Esophagus muscularis mucosa (tissue), 4 donors: ENCODE measurements around the gene ICE1. TPM values are rescaled to one million over a fixed set of nuclear protein-coding genes. Genes with fewer than 3 reads are reported as not detected.

ENCODE experiments used
- DNase-seq: peaks from one replicate; pipeline ENCODE4 v3.0.0-alpha.2; 2017; ENCODE audit errors: extremely low spot score
- H3K27ac ChIP-seq, 4 donors: fragments of 200-600 bp; sonication (generic); replicated peaks in 1 of 4; 1 replicate in 3 of 4; 2 replicates in 1 of 4; pipeline ENCODE4 v1.5.1; 2016 to 2019; ENCODE audit warnings: mild to moderate bottlenecking in 1 of 4
- H3K27me3 ChIP-seq, 4 donors: fragments of 200-600 bp; sonication (generic); one replicate each; pipeline versions ENCODE4 v1.5.1 to v1.6.0; 2016 to 2019
- H3K36me3 ChIP-seq, 4 donors: fragments of 200-600 bp; sonication (generic); one replicate each; pipeline ENCODE4 v1.5.1; 2016 to 2019
- H3K4me1 ChIP-seq, 4 donors: fragments of 200-600 bp; sonication (generic); one replicate each; pipeline ENCODE4 v1.5.1; 2016 to 2019
- H3K4me3 ChIP-seq, 4 donors: fragments of 200-600 bp; sonication (generic); 1 replicate in 2 of 4; 2 replicates in 2 of 4; pipeline ENCODE4 v1.5.1; 2016 to 2019; ENCODE audit warnings: mild to moderate bottlenecking in 4 of 4, moderate library complexity in 1 of 4
- H3K9me3 ChIP-seq, 4 donors: fragments of 200-600 bp; sonication (generic); 1 replicate in 3 of 4; 2 replicates in 1 of 4; pipeline ENCODE4 v1.5.1; 2016 to 2019
- CTCF ChIP-seq, 3 experiments: fragments of 200-600 bp in 2 of 3; fragments of 450-650 bp in 1 of 3; sonication (generic) in 2 of 3; IDR thresholded peaks; one replicate each; pipeline ENCODE4 v1.5.1; 2017 to 2019; ENCODE audit warnings: antibody characterized with exemption in 3 of 3, mild to moderate bottlenecking in 2 of 3, moderate library complexity in 1 of 3
- EP300 ChIP-seq: sonication (generic); formaldehyde crosslinking; IDR thresholded peaks from one replicate; pipeline ENCODE4 v1.6.1; 2017; ENCODE audit warnings: antibody characterized with exemption
- POLR2A ChIP-seq: fragments of 450-650 bp; IDR thresholded peaks from one replicate; pipeline ENCODE4 v1.6.1; 2017; ENCODE audit warnings: antibody characterized with exemption, moderate library complexity, mild to moderate bottlenecking, low read depth
- POLR2AphosphoS5 ChIP-seq, 2 donors: sonication (generic); formaldehyde crosslinking; IDR thresholded peaks; one replicate each; pipeline ENCODE4 v1.6.1; 2017; ENCODE audit warnings: antibody characterized with exemption in 2 of 2
- WGBS: methylation state at CpG from one replicate; pipeline ENCODE4 v1.1.5; 2018; 5-methylcytosine and 5-hydroxymethylcytosine counted together
- intact Hi-C: fragments of 100-400 bp; cut with DNase I; formaldehyde crosslinking; loops from one replicate; pipeline ENCODE4 v1.15.1; 2023
- total RNA-seq, 4 donors: library from RNA; depleted of rRNA; stranded (reverse); fragments of >200 nt; gene quantifications; one replicate each; pipeline versions ENCODE4 v1.1.0 to v1.2.1, GENCODE V29; 2016

The ICE1 gene
- total RNA-seq, 4 donors from 2014 or later: 27.6 to 31.6 (median 30.1) TPM

- peak; percentile 8 for DNase-seq
- no peak overlapping the region for H3K27ac ChIP-seq
- no peaks in the 10 kb centered on the region for H3K9me3 ChIP-seq
- H3K36me3 ChIP-seq: no peaks in the 10 kb centered on the region
- WGBS: 78% methylated on average over 2 of the region's 2 CpGs
- intact Hi-C loops: no loop called here
- no peak overlapping the region for H3K4me3 ChIP-seq
- TF ChIP-seq POLR2AphosphoS5 (IDR thresholded peaks at IDR 0.05): no peak
- no peak for TF ChIP-seq CTCF (IDR thresholded peaks at IDR 0.05)
- no peak for TF ChIP-seq EP300
- TF ChIP-seq POLR2A: no peak
- no peaks in the 10 kb centered on the region for H3K4me1 ChIP-seq
- H3K27me3 ChIP-seq: no peaks in the 10 kb centered on the region
Measured at GRCh38 chr5:5522336-5522735, 99.9 kb downstream of the ICE1 start.

GRCh38 chr5:5523066-5523505, 100.6 kb downstream of the ICE1 start:
- intact Hi-C loops: no loop called here
- H3K27ac ChIP-seq: no peak overlapping the region
- DNase-seq: no peak
- WGBS: 84% methylated on average over 6 of the region's 6 CpGs
- TF ChIP-seq CTCF (IDR thresholded peaks at IDR 0.05) (no peak), EP300 (no peak), POLR2A (no peak), POLR2AphosphoS5 (IDR thresholded peaks at IDR 0.05) (no peak)
- no peaks in the 10 kb centered on the region for H3K4me1 ChIP-seq
- H3K9me3 ChIP-seq: no peaks in the 10 kb centered on the region
- H3K27me3 ChIP-seq: no peaks in the 10 kb centered on the region
- H3K4me3 ChIP-seq: no peak overlapping the region
- no peaks in the 10 kb centered on the region for H3K36me3 ChIP-seq

- TF ChIP-seq EP300 (no peak), POLR2A (no peak), POLR2AphosphoS5 (IDR thresholded peaks at IDR 0.05) (no peak), CTCF (IDR thresholded peaks at IDR 0.05) (no peak)
- intact Hi-C loops: no loop called here
- Histone ChIP-seq H3K4me3 (no peak overlapping the region), H3K27ac (no peak overlapping the region), H3K27me3 (no peaks in the 10 kb centered on the region), H3K36me3 (no peaks in the 10 kb centered on the region), H3K4me1 (no peaks in the 10 kb centered on the region), H3K9me3 (no peaks in the 10 kb centered on the region)
- 77% methylated on average over 3 of the region's 3 CpGs for WGBS
- peak; percentile 82 for DNase-seq
Measured at GRCh38 chr5:5524327-5524726, 101.8 kb downstream of the ICE1 start.

- Histone ChIP-seq H3K9me3 (no peaks in the 10 kb centered on the region), H3K4me3 (no peak overlapping the region), H3K27me3 (no peaks in the 10 kb centered on the region), H3K4me1 (no peaks in the 10 kb centered on the region), H3K36me3 (no peaks in the 10 kb centered on the region), H3K27ac (no peak overlapping the region)
- intact Hi-C loops: no loop called here
- TF ChIP-seq POLR2A (no peak), EP300 (no peak), POLR2AphosphoS5 (IDR thresholded peaks at IDR 0.05) (no peak), CTCF (IDR thresholded peaks at IDR 0.05) (no peak)
- WGBS: 80% methylated on average over 5 of the region's 5 CpGs
- DNase-seq: no peak
Measured at GRCh38 chr5:5531371-5531770, 108.9 kb downstream of the ICE1 start.
